Esophagus squamous epithelium (tissue), 4 donors: Measurements from ENCODE around the gene ZNF846.

Experiments used
- CTCF ChIP-seq, 6 experiments: fragments of 450-650 bp in 4 of 6; fragments of 200-600 bp in 2 of 6; sonication (generic) in 2 of 6; IDR thresholded peaks; one replicate each; pipeline ENCODE4 v1.5.1; 2016 to 2019; ENCODE audit warnings: antibody characterized with exemption in 6 of 6, mild to moderate bottlenecking in 4 of 6, moderate library complexity in 4 of 6
- POLR2A ChIP-seq, 4 donors: fragments of 450-650 bp; IDR thresholded peaks; one replicate each; pipeline ENCODE4 v1.6.1; 2017; ENCODE audit warnings: antibody characterized with exemption in 4 of 4, mild to moderate bottlenecking in 4 of 4, moderate library complexity in 3 of 4

DNA sequence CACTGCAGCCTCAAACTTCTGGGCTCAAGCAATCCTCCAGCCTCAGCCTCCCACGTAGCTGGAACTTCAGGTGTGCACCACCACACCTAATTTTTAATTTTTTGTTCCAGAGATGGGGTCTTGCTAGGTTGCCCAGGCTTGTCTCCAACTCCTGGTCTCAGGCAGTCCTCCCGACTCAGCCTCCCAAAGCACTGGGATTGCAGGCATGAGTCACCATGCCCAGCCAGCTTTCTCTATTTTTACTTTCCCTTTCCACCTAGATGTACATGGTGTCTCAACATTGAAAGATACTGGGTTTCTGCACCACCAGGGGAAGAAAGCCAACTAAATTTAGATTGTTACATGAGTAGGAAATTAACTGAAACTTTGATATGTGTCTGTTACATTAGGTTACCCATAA is 13.8 kb upstream of the ZNF846 start:
- TF ChIP-seq CTCF (IDR thresholded peaks at IDR 0.05), result no peak
- TF ChIP-seq POLR2A (IDR thresholded peaks at IDR 0.05), result no peak
